ENCODE results near the gene TUBGCP5.

Gene TUBGCP5

DNA sequence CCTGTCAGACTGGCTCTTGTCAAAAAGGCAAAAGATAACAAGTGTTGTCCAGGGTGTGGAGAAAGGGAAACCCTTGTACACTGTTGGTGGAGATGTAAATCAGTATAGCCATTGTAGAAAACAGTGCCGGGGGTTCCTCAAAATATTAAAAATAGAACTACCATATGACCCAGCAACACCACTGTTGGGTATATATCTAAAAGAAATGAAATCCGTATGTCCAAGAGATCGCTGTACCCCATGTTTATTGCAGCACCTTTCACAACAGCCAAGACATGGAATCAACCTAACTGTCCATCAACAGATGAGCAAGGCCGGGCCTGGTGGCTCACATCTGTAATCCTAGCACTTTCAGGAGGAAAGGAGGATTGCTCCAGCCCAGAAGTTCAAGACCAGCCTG lies 65.4 kb downstream of the TUBGCP5 start:
- peak; percentile 30 for DNase-seq

DNA sequence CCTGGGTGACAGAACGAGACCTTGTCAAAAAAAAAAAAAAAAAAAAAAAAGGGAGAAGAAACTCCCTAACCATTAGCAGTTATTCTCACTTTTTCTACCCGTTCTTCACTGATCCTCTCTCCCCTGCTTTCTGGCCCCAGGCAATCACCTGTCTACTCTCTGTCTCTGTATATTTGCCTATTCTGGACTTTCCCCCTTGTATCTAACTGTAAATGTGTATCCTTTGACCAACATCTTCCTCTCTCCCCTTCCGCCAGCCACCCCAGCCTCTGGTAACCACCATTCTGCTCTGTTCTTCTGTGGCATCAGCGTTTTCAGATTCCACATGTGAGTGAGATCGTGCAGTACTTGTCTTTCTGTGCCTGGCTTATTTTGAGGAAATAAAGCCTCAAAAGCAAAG lies 66.1 kb downstream of the TUBGCP5 start:
- no peak for DNase-seq

- no peak for DNase-seq
Observed at GRCh38 chr15:22969489-22969888, 69.9 kb downstream of the TUBGCP5 start.

GRCh38 chr15:22968366-22968765 lies 71.0 kb downstream of the TUBGCP5 start:
- DNase-seq = no peak

GRCh38 chr15:22967084-22967770 lies 72.1 kb downstream of the TUBGCP5 start:
- no peak for DNase-seq

GRCh38 chr15:22966321-22967083 lies 72.9 kb downstream of the TUBGCP5 start:
- DNase-seq = no peak

- DNase-seq = no peak
Observed at GRCh38 chr15:22963641-22964040, 75.7 kb downstream of the TUBGCP5 start.

DNA sequence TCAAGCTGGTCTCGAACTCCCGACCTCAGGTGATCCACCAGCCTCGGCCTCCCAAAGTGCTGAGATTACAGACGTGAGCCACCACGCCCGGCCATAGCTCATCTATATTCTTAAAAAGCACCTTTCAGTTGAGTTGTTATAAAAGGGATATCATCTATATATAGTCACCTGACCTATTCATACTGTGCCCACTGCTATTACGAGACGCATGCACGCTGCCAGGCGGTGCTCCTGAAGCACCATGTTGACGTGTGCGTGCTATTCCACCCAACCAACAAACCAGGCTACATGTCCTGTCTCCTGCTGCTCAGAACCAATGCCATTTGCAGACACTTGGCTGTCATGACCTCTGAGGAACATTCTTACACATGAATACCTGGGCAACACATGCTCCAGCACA lies 76.8 kb downstream of the TUBGCP5 start:
- no peak for DNase-seq

- no peak for DNase-seq
Observed at GRCh38 chr15:22961762-22962161, 77.6 kb downstream of the TUBGCP5 start.

DNA sequence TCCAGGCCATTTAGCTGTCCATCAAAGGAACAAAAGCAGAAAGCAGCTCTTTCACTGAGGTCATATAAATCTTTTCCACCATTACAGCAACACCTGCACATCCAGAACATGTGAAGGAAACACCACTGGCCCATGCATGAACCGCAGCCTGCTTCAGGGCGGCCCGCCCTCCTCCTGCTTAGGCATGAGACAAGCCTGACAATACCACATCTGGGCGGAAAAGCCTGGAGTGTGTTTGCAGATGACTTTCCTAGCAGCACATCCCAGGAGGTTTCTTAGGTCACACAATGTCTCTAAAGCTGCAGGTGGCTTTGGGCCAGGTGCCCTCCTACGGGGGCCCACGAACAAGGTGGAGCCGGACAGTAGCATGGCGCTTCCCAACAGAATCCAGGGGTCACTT lies 78.8 kb downstream of the TUBGCP5 start:
- no peak for DNase-seq

GRCh38 chr15:22960126-22960525 lies 79.2 kb downstream of the TUBGCP5 start:
- DNase-seq = no peak

- no peak for DNase-seq
Observed at GRCh38 chr15:22959321-22960101, 79.9 kb downstream of the TUBGCP5 start.

DNA sequence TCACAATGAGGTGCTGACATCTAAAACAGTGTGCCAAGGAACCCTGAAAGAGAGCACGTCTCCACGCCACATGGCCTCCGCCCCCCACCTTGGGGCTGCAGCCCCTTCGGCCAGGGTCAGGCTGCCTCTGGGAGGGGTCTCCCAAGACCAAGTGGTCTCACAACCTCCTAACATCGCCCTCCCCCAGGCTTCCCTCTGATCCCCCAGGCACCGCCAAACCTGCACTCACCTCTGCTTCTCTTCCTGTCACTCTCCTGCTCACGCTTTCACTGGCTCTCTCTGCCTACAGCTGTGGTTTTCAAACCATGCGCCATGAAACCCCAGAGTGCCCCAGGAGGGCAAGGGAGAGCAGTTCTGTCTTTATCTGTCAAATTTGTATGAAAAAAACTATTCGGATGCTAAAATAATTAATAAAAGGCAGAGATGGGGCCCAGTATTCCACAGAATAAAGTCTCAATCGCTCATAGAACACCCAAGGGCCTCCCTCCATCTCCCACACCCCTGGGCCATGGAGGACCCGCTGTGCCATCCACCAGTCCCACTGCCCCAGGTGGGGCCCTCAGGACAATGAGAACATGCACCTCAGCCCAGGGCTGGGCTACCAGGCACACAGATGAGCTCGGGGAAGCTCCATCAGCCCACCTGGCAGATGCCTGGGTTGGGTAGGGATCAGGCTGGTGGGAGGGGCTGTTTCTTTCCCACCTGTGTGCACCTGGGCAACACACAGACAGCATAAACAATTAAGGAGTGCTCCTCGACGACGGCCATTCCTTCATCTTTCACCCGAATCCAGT lies 80.7 kb downstream of the TUBGCP5 start:
- no peak for DNase-seq

- no peak for DNase-seq
Observed at GRCh38 chr15:22956978-22957260, 82.5 kb downstream of the TUBGCP5 start.

DNA sequence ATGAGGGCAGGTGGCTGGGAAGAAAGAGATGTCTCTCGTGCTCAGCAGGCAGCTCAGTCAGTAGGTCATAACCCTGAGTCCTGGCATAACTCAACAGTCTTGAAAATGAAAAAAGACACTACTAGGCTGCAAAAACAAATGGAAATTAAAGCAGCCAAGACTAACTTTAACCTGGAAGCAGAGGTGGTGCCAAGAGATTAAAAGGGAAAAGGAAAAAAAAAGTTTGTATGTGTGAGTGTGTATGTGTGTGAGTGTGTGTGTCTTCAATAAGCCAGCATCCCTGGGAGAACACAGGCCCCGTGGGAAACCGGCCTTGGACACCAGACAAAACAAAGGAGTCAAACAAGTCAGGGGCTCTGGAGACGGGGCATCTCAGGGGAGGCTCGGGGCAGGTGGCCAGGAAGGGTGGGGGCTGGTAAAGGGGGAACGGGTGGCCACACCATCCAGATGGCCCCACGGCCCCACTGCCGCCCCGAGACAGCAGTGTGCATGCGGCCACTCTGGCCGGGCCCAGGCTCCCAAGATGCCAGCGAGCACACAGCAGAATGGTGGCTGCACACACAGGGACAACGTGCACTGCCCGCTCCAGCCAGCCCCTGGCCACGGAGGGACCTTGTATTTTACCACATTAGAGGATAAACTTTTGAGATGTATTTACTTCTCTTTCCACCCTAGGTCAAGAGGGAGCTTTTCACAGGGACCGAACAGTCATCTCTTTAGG lies 83.0 kb downstream of the TUBGCP5 start:
- DNase-seq = no peak

DNA sequence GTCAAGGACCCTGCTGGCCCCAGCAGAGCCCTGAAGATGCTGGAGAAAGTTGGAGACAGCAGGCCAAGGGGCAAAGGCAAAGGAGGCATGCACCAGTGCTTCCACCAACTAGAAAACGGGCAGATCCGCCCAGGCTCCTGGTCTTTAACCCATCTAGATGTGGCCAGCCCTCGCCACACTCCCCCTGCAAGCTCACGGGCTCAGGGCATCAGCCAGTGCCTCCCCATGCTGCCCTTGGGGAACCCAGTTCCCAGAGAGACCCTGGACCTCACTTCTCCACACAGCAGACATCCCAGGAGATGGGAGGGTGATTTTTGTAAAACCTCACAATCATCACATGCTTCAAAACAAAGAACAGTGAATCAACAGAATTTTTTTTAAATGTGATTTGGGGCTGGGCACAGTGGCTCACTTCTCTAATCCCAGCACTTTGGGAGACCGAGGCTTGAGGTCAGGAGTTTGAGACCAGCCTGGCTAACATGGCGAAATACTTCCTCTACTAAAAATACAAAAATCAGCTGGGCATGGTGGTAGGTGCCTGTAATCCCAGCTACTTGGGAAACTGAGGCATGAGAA lies 83.7 kb downstream of the TUBGCP5 start:
- no peak for DNase-seq

- no peak for DNase-seq
Observed at GRCh38 chr15:22954798-22955543, 84.4 kb downstream of the TUBGCP5 start.

GRCh38 chr15:22954326-22954725 lies 85.0 kb downstream of the TUBGCP5 start:
- no peak for DNase-seq

- no peak for DNase-seq
Observed at GRCh38 chr15:22952796-22953579, 86.4 kb downstream of the TUBGCP5 start.

All from activated effector memory CD4-positive, alpha-beta T cell treated with anti-CD3 and anti-CD28 coated beads, Interleukin-2, amount 50 U/mL, for 16 hours (primary cell).